ENCODE results near the gene FAM163B.

GRCh38 chr9:133591985-133592384 lies 17.2 kb downstream of the FAM163B start:
- TF ChIP-seq, protein P1, sequence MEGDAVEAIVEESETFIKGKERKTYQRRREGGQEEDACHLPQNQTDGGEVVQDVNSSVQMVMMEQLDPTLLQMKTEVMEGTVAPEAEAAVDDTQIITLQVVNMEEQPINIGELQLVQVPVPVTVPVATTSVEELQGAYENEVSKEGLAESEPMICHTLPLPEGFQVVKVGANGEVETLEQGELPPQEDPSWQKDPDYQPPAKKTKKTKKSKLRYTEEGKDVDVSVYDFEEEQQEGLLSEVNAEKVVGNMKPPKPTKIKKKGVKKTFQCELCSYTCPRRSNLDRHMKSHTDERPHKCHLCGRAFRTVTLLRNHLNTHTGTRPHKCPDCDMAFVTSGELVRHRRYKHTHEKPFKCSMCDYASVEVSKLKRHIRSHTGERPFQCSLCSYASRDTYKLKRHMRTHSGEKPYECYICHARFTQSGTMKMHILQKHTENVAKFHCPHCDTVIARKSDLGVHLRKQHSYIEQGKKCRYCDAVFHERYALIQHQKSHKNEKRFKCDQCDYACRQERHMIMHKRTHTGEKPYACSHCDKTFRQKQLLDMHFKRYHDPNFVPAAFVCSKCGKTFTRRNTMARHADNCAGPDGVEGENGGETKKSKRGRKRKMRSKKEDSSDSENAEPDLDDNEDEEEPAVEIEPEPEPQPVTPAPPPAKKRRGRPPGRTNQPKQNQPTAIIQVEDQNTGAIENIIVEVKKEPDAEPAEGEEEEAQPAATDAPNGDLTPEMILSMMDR (IDR thresholded peaks at IDR 0.05; ENCODE audit: low read length), result no peak
- no peak for TF ChIP-seq EZH2 (IDR thresholded peaks at IDR 0.05; ENCODE audit: borderline replicate concordance, low read length)
